IPS-NIHi11 (cell line): ENCODE data around the gene VTCN1.
"Not testable (repeated sequence)": the region's sequence is repeated elsewhere in the genome, so short reads cannot be mapped to it uniquely, and the experiment has no call there.

Experiments used
- DNase-seq: peaks from one replicate; pipeline ENCODE4 v3.0.0; 2012; ENCODE audit warnings: mixed read lengths, low spot score

The VTCN1 gene

GRCh38 chr1:117122330-117123025, 88.2 kb downstream of the VTCN1 start:
- peak; percentile 21 for DNase-seq

- peak; percentile 92 for DNase-seq
Measured at GRCh38 chr1:117121589-117122329, 89.0 kb downstream of the VTCN1 start, which contains the start of gene TRIM45. Gene TRIM45 (minus strand): TSS chr1:117121749. CDS start chr1:117121201, 548 bp downstream.

GRCh38 chr1:117120774-117121588, 89.7 kb downstream of the VTCN1 start:
- DNase-seq = no peak

- not testable (repeated sequence) for DNase-seq
Measured at GRCh38 chr1:117119144-117119543, 91.6 kb downstream of the VTCN1 start.

- no peak for DNase-seq
Measured at GRCh38 chr1:117118137-117118536, 92.6 kb downstream of the VTCN1 start.

GRCh38 chr1:117117697-117118096, 93.0 kb downstream of the VTCN1 start:
- no peak for DNase-seq

GRCh38 chr1:117116784-117117130, 94.0 kb downstream of the VTCN1 start:
- no peak for DNase-seq

GRCh38 chr1:117116090-117116783, 94.5 kb downstream of the VTCN1 start:
- no peak for DNase-seq

- no peak for DNase-seq
Measured at GRCh38 chr1:117114877-117115276, 95.8 kb downstream of the VTCN1 start.

- DNase-seq = no peak
Measured at GRCh38 chr1:117113199-117113598, 97.5 kb downstream of the VTCN1 start.

GRCh38 chr1:117112047-117112717, 98.5 kb downstream of the VTCN1 start:
- no peak for DNase-seq

GRCh38 chr1:117110774-117111173, 100.0 kb downstream of the VTCN1 start:
- DNase-seq = no peak

- DNase-seq = no peak
Measured at GRCh38 chr1:117107364-117107763, 103.4 kb downstream of the VTCN1 start.

- DNase-seq = no peak
Measured at GRCh38 chr1:117106478-117106877, 104.2 kb downstream of the VTCN1 start.

GRCh38 chr1:117105722-117106121, 105.0 kb downstream of the VTCN1 start:
- no peak for DNase-seq

GRCh38 chr1:117104986-117105385, 105.7 kb downstream of the VTCN1 start:
- DNase-seq = no peak

GRCh38 chr1:117101858-117102257, 108.9 kb downstream of the VTCN1 start:
- DNase-seq = not testable (repeated sequence)

- no peak for DNase-seq
Measured at GRCh38 chr1:117101334-117101733, 109.4 kb downstream of the VTCN1 start.

- no peak for DNase-seq
Measured at GRCh38 chr1:117098287-117098890, 112.3 kb downstream of the VTCN1 start.

GRCh38 chr1:117097443-117097842, 113.3 kb downstream of the VTCN1 start:
- DNase-seq = no peak

- DNase-seq = no peak
Measured at GRCh38 chr1:117096951-117097408, 113.7 kb downstream of the VTCN1 start.
